GM21381 (cell line): ENCODE measurements around the gene RAB11FIP4.

Source experiments
- ATAC-seq: cut with Tn5 transposase; IDR thresholded peaks from one replicate; pipeline ENCODE4 v1.9.1; 2021; ENCODE audit warnings: mild to moderate bottlenecking, moderate library complexity; ENCODE audit not compliant: unreplicated experiment

The RAB11FIP4 gene

DNA sequence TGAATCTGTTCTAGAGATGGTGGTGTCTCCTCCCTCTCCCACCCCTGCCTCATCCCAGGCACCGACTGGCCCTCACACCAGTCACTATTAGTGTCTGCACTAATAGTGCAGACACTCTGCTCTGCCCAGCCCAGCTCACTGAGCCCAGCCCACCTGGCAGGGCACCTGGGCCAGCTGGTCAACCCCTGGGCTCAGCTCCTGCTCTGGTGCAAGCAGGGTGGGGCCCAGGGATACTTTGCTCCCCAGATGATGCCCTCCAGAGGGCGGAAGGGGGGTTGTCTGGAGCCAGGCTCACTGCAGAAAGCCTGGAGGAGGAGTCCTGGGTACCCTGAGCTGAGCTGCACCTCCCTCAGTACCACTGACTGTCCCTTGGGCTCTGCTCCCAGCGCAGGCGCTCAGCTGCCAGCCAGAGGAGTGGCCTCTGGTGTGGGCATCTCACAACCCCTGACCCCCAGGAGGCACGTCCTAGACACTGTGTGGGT is 14.5 kb downstream of the RAB11FIP4 start:
- ATAC-seq = no peak

- no peak for ATAC-seq
These were observed 17.1 kb downstream of the RAB11FIP4 start for GRCh38 chr17:31408586-31408985.

DNA sequence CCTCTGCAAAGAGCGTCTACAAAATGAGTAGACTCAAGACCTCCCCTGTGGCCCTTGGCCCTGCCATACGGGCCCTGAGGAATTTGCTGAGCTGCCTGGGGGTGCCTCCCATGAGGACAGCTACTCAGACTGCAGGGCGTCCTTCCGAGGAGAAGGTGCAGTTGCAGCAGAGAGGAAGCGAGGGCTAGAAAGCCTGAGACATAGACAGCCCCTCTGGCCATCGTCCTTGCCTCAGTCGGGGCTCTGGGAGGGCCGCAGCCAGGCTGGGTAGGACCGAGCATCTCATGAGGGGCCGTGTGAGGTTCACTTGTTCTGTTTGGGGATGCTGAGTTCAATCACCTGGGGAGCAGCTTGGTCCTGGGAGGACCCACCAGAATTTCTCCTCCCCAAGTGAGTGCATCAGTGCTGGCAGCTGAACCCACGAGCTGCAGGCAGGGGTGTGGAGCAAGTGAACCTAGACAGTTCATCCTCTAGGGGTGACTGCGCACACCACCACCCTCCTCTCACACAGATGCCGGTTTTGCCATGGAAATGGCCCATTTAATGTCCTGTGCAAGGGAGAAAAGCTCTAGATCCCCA is 20.3 kb downstream of the RAB11FIP4 start:
- no peak for ATAC-seq

DNA sequence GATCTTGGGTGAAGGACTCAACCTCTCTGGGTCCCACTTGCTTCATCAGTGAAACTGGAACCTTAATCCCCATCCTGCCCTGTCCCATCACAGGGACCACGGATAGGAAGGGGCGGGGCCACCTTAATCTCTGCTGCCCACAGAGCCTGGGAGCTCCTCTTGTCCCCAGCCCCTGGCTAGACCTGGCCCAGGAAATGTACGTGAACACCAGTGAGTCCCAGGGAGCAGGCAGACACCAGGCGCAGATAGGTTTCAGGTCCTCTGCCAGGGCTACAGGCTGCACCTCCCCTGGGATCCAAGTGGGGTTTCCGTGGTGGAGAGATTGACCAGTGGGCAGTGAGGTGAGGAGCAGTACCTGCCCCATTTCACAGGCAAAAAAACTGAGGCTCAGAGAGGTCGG is 21.0 kb downstream of the RAB11FIP4 start:
- no peak for ATAC-seq

DNA sequence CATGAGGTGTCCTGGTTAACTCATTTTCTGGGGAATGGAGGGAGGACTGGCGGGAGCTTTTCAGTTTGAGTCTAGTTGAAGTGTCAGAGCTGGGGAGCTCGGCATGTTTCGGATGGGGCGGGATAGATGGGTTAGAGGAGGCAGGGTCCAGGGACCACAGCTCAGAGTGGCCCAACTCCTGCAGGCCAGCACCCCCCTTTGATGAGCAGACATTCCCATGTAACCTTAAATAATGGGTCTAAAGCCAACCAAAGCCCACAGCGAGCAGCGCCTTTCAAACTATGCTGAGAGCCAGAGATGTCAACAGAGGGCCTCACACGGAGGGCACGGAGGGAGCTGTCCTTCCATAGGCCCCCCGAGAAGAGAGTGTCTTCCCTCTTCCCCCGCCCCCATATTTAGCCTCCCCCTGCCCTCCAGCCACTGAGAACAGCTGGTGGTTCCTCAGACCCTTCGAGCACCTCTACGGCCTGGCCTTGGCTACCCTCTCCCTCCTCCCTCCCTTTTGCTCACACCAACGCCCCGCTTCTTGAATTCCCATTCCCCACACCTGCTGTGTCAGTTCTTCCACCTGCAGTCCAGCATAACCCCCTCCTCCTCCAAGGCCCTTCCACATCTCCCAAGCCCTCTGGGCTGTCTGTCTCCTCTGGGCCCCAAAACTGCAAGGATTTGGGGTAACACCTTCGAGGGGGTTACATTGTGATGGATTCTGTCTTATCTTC is 21.8 kb downstream of the RAB11FIP4 start:
- ATAC-seq = no peak

DNA sequence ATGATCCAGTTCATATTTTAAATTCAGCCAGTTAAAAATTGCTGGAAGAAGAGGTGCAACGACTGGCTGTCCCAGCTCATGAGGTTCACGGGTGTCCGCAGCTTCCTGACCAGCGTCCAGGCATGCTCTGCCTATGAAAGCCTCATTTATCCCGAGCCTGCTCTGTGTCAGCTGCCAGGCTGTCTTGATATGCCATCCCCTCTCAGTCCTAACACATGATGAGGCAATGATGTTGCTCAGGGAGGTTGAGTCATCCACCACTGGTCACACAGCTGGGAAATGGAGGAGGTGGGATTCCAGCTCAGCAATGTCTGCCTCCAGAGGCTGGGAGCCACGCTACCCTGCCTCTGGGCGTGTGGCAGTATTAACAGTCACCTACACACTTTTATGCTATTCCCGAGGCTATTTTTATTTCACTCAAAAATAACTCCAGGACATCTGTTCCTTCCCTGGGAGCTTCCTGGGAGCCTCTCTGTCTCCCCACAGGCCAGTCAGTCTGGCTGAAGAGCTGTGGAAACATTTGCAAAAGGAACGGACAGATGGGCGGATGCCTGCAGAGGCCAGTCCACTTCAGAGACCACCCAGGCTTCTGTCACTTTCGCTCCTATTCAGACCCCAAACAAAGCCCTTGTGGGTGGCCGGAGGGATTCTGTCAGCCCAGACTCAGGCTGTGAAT is 22.5 kb downstream of the RAB11FIP4 start:
- ATAC-seq = no peak

DNA sequence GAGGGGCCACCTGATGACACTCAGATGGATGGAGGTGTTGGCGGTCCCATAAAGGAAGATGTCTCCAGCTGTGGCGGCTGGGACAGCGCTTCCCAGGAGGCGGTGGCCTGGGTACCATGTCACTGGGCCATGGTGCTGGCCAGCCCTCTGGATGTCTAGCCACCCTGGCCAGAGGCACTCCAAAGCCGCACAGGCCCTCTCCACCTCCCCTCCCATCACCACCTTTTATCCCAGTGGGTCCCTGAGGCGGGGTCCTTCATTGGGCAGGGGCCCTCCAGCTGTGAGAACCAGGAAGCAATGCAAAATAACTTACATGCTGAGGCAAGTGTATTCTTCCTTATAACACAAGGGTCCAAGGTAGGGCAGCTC is 23.1 kb downstream of the RAB11FIP4 start:
- no peak for ATAC-seq

DNA sequence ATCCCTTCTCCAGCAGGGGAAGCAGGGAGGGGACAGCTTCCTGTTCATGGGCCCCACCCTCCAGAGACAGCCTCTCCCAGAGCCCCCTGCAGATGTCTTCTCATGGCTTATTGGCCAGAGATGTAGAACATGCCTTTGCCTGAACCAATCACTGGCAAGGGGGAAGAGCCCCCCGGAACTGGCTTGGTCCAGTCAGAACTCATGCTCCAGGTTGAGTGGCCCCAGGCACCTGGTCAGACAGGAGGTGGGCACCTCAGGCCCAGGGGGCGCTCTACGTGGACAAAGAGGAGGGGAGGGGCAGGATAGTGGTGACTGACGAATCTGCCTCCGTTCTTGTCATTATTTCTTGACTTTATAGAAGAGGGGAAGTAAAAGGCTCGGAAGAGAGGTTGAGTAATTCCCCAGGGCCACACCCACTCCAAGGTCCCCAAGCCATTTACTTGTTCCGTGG is 23.6 kb downstream of the RAB11FIP4 start:
- no peak for ATAC-seq

DNA sequence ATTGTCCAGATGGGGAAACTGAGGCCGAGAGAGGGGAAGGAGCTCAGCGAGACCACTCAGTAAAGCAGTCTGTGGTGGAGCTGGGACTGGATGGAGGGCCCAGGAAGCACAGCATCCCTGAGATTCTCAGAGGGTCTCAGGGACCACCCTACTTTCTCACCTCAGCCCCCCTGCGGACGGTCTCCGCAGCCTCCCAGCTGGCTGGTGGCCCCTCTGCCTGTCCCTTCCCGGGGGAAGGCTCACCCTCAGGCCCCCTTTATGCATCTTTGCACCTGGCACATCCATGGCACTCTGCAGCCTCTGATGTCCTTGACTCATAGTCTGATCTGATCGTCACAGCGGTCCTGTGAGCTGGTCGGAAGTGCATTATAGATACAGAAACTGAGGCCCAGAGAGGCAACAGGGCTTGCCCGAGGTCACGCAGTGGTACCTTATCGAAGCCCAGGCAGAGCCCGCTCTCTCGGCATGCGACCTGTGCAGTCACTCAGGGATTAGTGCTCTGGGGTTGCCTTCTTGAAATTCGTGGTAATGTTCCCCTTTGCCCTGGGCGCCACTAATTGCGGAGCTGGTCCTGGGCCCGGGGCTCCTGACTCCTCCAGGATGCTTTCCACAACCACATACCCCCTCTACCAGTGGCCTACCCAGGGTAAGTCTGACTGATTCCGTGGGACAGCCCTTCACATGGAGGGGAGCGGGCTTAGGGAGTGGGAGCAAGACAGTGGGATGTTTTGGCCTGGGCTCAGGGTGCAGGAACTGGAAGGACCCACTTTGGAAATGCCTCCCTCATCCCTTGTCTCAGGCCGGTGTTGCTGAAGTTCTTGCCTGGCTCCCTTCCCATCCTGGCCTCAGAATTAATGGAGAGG is 24.4 kb downstream of the RAB11FIP4 start:
- ATAC-seq = no peak

DNA sequence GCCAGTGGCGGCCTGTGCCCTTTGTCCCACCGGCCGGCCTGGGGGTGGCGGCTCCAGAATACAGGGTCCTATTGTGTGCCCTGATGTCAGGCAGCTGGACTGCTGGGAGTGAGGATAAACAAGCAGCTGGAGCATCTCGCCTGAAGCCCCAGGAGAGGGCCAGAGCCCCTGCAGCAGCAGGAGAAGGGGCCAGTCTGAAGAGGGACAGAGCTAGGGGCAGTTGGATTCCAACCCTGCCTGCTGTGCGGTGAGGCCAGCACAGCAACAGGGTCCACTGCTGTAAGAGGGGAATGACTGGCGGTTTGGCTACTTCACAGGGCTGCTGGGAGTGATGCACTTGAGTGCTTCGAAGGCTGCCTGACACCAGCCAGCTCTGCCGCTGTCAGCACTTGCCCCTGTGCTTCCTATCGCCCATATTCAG is 25.0 kb downstream of the RAB11FIP4 start:
- ATAC-seq = no peak

DNA sequence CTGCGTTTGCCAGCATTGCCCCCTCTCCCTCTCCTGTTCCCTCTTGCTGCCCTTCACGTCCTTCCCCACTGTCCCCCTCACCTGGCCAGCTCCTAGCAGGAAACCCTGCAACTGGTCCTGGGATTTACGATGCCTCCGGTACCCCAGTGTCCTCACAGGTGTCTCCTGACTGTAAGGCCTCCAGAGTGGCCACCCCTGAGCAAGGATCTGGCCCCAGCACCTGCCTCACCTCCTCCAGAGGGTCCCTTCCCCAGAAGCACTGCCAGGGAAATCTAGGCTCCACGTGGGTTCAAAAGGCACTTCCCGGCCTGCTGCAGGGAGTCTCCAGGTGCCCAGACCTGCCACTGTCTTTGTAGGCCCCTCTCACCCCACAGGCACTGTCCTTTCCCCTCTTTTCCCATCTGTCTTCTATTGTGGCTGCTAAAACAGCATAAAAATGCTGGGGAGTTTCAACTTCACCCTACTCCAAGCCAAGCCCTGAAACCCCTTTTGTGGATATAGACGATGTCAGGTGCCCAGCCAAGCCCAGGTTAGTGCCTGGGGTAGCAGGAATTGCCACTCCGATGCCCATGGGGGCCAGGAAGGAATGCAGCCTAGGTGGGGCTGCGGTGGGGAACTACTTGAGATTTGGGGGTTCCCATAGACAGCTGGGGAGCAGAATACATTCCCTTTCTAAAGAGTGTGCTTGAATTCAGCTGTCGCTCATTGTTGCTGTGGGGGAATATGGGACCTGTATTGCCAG is 25.7 kb downstream of the RAB11FIP4 start:
- no peak for ATAC-seq

GRCh38 chr17:31418773-31419350 is 27.4 kb downstream of the RAB11FIP4 start:
- no peak for ATAC-seq

DNA sequence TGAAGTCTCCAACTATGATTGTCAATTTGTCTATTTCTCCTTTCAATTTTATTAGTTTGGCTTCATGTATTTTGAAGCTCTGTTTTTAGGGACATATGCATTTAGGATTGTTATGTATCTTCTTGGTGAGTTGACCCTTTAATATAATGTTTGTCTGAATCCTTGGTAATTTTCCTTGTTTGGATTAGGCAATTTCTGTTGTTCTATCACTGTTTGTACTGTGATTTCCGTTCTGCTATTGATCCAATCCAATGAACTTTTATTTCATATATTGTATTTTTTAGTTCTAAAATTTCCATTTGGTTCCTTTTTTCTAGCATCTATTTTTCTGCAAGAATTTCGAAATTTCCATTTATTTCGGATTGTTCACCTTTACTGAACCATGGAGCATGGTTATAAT is 31.0 kb downstream of the RAB11FIP4 start:
- no peak for ATAC-seq

GRCh38 chr17:31424944-31425281 is 33.4 kb downstream of the RAB11FIP4 start:
- ATAC-seq = no peak

- ATAC-seq = no peak
These were observed 34.0 kb downstream of the RAB11FIP4 start for GRCh38 chr17:31425282-31426040.

- ATAC-seq = no peak
These were observed 36.2 kb downstream of the RAB11FIP4 start for GRCh38 chr17:31427684-31428083.

DNA sequence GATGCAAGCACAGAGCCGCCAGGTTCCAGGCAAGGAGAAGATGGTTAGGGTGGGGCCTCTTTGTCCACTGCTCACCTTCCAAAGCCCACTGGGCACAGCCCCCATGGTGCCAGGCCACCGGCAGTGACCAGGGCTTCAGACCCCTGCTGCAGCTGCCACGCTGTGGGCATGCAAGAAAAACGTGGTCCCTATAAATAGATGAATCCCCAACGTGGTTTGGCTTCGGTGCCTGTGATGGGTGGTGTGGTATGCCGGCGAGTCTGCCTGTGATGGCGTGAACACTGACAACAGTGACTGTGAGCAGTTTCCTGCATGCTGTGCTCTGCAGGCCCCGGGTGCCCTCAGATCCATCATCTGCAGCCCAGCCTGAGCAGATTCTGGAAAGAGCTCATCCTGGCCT is 36.6 kb downstream of the RAB11FIP4 start:
- ATAC-seq = no peak

DNA sequence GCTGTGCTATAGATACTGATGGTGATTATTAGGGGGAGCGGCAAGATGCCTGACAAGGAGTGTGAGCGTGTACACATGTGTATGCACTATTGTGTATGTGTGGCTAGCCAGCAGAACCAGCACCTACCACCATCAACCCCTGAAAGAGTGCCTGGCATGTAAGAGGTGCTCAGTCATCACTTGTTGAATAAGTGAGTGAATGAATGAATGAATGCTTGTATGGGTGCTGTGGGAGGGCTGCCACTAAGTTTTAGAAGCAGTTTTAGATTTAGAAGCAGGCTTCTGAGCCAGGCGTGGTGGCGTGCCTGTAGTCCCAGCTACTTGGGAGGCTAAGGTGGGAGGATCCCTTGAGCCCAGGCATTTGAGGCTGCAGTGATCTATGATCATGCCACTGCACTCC is 37.0 kb downstream of the RAB11FIP4 start:
- ATAC-seq = no peak

DNA sequence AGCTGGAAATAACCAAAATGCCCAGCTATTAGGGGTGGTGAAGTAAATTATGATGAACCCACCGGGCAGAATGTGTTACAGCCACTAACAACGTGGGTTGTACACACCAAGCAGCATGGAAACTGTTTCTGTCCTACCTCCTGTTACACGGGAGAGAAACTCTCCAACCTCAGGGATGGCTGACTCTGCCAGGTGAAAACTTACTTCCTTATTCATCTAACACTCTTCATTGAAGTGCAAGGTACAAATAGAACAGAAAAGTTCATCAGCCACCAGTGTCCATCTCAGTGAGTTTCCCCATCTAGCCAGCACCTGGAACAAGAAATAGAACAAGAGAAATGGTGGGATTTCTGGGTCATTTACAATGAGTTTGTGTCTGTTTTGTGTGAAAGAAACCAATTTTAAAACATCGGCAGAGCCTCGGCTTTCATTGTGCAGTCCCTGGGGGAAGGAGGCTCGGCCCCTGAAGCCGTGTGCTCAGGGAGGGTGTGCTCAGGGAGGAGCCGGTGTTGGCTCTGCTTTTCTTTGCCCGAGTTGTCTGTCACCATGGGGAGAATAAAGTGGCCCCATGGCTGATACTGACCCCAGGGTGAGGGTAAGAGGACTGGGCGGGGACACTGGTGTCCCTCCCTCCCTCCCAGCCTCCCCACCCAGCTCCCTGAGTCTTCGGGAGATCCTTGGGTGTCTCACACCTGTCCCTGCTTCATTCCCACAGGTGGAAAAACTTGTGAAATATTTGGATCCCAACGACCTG is 39.8 kb downstream of the RAB11FIP4 start:
- ATAC-seq = no peak
